SU-DHL-6 (cell line): ENCODE results near the gene PRPF31.

Experiments used
- EZH2phosphoT487 ChIP-seq: fragments of 200-600 bp; sonication (generic), shearing (Covaris generic); conservative IDR thresholded peaks from 2 replicates; pipeline ENCODE4 v1.6.1; 2018; ENCODE audit warnings: mild to moderate bottlenecking, antibody characterized with exemption, low read length, moderate library complexity, mixed read lengths
- TF ChIP-seq, protein P1 (sequence below): fragments of 200-600 bp; sonication (generic); IDR thresholded peaks from one replicate; pipeline ENCODE4 v1.5.1; 2017; ENCODE audit warnings: antibody characterized with exemption, mild to moderate bottlenecking, low read length, moderate library complexity; ENCODE audit not compliant: insufficient read depth, poor library complexity, severe bottlenecking

GRCh38 chr19:54100561-54100960 is 15.0 kb upstream of the PRPF31 start, which contains the start of gene OSCAR:
- TF ChIP-seq, protein P1, sequence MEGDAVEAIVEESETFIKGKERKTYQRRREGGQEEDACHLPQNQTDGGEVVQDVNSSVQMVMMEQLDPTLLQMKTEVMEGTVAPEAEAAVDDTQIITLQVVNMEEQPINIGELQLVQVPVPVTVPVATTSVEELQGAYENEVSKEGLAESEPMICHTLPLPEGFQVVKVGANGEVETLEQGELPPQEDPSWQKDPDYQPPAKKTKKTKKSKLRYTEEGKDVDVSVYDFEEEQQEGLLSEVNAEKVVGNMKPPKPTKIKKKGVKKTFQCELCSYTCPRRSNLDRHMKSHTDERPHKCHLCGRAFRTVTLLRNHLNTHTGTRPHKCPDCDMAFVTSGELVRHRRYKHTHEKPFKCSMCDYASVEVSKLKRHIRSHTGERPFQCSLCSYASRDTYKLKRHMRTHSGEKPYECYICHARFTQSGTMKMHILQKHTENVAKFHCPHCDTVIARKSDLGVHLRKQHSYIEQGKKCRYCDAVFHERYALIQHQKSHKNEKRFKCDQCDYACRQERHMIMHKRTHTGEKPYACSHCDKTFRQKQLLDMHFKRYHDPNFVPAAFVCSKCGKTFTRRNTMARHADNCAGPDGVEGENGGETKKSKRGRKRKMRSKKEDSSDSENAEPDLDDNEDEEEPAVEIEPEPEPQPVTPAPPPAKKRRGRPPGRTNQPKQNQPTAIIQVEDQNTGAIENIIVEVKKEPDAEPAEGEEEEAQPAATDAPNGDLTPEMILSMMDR, result no peak
- no peak for TF ChIP-seq EZH2phosphoT487
